ENCODE measurements around the gene MRPS35.

Gene MRPS35

DNA sequence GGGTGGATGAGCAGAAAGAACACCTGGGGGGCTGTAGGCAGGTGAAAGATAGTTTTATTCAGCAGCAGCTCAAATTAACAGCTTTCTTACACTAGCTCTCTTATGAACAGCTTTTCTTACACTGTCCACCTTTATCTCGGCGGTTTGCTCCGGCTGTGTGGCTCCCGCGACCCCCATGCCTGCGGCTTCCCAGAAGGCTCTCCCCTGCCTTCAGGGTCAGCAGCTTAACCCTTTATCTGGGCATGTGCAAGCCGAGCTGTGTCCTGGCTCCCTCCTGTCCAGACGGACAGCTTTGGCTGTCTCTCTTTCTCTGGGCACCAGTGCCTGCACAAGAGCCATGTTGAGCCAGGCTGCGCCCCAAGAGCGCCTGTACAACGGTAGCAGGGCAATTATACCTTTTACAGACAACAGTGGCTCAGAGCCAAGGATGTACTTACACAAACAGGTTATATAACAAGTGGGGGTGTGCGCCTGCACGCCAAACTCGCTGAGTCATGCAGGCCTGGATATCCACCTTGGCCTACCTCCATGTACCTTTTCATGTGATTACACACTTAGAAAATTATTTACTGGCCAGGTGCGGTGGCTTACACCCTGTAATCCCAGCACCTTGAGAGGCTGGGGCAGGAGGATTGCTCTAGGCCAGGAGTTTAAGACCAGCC is 40.9 kb downstream of the MRPS35 start:
- no peak for DNase-seq (ENCODE audit: low read depth)
- H3K4me3 ChIP-seq (ENCODE audit: low read depth, low read length): no peak overlapping the region
- TF ChIP-seq CTCF (IDR thresholded peaks at IDR 0.05; ENCODE audit: low read depth, low read length, missing control alignments): no peak

DNA sequence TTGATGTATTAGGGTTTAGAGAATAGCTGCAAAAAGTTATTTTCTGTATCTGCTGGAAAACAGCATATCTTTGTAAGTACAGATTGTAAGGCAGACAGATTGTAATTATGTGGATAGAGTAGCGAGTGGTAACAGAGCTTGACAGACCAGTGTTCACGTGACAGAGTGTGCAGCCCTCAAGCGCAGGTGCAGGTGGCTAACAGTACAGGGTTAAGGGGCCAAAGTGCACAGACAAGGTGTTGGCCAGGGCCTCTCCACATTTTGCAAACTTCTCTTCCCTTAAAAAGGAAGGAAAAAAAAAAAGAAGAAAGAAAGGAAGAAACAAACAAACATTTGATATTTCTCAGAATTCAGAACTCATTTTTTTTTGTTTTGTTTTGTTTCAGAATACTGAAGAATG is 44.2 kb downstream of the MRPS35 start:
- no peak for DNase-seq (ENCODE audit: low read depth)
- no peak overlapping the region for H3K4me3 ChIP-seq (ENCODE audit: low read depth, low read length)
- no peak for TF ChIP-seq CTCF (IDR thresholded peaks at IDR 0.05; ENCODE audit: low read depth, low read length, missing control alignments)

DNA sequence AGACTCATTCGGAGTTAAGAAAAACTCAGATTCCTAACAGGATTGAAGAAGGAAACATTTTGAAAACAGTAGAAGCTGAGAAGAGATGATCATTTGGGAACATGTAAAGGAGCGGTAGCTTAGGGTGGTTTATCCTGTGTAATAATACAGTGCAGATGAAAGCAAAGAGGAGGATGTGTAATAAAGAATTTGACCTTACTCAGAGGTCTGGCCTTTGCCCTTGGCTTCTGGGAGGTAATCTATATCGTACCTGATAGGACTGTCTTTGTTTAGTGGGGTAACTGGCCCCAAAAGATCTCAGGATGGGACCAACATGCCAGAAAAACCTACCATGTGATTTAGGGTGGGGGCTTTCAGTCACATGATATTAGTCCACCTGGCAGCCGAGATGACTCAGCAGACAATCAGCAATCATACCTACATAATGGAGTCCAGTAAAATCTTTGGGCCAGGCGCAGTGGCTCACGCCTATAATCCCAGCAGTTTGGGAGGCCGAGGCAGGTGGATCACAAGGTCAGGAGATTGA is 46.1 kb downstream of the MRPS35 start:
- TF ChIP-seq CTCF (IDR thresholded peaks at IDR 0.05; ENCODE audit: low read depth, low read length, missing control alignments): no peak
- DNase-seq (ENCODE audit: low read depth): no peak

DNA sequence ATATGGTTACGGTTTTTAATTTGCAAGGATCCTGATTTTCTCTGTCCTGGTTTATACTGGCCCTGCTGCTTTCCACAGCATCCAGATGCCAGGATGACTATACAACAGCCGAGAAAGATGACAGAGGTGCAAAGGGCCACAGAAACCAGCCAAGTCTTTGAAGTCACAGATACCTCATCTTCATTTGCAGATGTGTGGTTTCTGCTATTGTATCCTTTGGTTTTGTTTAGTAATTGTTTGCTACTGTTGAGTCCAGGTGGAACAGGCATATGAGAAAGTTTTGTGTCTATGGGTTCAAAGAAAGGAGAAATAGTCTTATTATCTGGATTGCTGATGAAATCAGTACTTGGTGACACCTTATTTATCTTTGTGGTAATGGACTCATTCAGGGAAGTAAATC is 52.1 kb downstream of the MRPS35 start:
- no peak for DNase-seq (ENCODE audit: low read depth)
- H3K4me3 ChIP-seq (ENCODE audit: low read depth, low read length): no peak overlapping the region
- no peak for TF ChIP-seq CTCF (IDR thresholded peaks at IDR 0.05; ENCODE audit: low read depth, low read length, missing control alignments)

More for the DNA sequence above, 46.1 kb downstream of the MRPS35 start:
- no peak overlapping the region for H3K4me3 ChIP-seq (ENCODE audit: low read depth, low read length)

DNA sequence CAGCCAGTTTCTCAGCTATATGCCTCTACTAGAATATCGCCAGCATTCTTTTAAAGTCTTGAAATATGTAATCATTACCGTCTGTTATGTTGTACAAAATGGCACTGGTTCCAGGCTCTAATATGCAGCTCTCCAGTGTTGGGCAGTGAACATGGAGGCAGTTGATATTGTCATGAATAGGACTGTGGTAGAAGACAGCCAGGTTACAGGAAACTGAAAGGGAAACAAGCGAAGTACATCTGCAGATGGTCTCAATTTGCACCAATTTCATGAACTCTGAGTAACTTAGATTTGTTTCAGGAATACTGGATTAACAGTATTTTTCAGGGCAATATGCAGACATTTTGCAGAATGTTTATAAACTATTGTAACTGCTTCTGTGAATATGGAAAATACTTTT is 56.0 kb downstream of the MRPS35 start:
- no peak overlapping the region for H3K4me3 ChIP-seq (ENCODE audit: low read depth, low read length)
- TF ChIP-seq CTCF (IDR thresholded peaks at IDR 0.05; ENCODE audit: low read depth, low read length, missing control alignments): no peak
- DNase-seq (ENCODE audit: low read depth): no peak

DNA sequence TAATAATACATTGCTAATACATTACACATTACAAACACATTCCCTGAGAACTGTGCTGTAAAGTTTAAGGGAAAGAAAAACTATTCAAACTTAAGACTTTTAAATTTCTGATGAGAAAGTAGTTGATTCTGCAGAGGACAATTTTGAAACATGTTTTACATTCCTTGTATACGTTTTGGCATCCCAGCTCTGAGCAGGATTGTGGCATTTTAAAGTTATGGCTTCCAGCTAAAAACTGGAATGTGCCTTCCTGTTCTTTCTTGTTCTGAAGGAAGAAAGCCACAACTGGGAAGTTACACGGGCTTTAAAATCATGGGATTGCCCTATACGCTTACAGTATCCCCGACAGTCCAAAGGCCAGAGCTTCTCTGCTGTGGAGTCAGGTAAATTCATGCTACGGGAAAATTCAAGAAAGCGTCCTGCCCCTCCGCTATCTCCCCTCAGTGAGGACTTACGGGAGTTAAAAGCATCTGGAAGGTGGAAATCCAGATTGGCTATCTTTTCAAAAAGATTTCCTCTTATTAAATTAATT is 58.6 kb downstream of the MRPS35 start:
- no peak overlapping the region for H3K4me3 ChIP-seq (ENCODE audit: low read depth, low read length)
- DNase-seq (ENCODE audit: low read depth): no peak
- TF ChIP-seq CTCF (IDR thresholded peaks at IDR 0.05; ENCODE audit: low read depth, low read length, missing control alignments): no peak
